GM19239 (cell line): Measurements from ENCODE around the gene MCF2L2.
"Not testable (repeated sequence)": the region's sequence is repeated elsewhere in the genome, so short reads cannot be mapped to it uniquely, and the experiment has no call there.

Source experiments
- DNase-seq: peaks from one replicate; pipeline ENCODE4 v3.0.0; 2011; ENCODE audit warnings: low spot score; ENCODE audit not compliant: insufficient read length
- FAIRE-seq: peaks from 2 replicates; lab custom pipeline; 2011; peaks lifted over from hg19 to GRCh38; lab: Jason Lieb, UNC

MCF2L2 gene

DNA sequence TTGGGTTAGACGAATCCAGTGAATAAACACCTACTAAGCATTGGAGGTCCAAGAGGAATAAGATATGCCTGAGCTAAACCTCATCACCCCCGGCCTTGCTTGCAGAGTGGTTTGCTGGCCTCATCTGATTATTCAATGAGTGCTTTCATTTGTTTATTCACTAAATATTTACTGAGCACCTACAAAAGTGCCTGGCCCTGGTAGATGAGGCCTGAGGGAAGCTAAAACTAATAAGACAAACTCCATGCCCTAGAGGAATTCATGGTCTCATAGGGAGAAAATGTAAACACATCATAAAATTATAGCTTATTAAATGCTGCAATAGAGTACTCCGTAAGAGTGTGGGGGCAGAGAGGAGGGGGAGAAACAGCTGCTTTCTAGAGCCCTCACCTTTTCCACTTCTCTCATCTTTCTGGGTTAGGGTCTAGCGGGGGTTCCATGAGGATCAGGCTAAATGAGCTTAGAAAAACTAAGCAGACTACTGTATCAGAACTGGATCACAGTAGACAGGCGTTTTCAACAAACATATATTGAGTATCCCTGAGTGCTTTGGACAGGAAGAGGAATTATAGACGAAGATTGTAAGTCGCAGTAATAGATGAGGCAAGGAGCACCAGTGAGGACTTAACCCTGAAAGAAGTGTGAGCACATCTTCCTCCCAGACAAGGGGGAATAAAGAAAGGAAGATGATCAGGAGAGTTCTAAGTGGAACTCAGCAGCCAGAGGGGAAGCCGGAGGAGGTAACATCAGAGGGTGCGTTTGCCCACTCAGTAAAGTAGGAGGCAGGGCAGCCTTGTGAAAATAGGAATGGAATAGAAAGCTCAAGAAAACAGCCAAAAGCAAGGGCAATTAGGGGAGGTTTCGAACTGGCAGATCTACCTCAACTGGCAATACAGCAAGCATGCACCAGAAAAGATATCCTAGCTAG is 234.4 kb downstream of the MCF2L2 start:
- DNase-seq (no peak), FAIRE-seq (no peak)

DNA sequence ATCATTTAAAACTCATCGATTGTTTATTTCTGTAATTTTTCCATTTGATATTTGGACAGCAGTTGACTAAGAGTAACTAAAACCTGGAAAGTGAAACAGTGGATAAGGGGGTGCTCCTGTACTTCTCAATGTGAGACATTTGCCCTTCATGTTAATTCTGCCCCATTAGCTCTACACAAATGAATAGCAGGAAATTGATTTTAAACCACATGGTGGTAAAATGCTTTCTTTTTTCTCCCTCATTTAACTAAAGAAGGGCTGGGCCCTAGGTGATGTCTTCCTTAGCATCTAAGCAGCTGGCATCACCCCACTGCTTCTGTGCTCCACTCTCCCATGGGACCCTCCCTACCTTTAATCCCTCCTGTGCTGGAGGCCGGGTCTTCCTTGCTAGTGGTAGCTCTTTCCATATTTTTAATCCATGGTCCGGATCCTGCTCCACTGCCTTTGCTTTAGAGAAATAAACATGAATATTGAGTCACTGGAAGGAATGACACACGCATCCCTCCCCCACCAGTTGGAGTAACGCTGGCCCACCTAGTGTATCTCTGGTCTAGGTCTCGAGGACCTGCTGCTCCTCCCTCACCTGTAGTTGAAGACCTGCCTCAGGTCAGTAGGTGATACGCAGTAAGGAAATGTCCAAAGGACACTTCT is 235.6 kb downstream of the MCF2L2 start:
- FAIRE-seq, result no peak
- DNase-seq, result no peak

DNA sequence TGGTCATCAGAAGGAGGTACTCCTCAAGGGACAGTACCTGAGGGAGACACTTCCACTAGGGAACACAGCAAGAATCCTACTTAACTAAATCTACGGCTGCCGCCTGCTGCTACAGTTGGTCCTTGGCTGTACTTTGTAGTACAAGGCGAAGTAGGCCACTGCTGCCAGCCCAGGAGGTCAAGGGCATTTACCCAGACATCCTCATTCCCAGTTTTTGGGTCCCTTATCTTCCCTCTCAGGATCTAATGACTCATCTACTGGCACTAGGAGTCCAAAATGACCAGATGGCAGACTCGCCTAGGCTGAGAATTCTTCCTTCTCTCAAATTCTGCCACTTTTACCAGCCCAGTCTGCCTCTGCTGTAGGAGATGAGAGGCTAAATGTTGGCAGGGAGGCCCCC is 238.8 kb downstream of the MCF2L2 start:
- no peak for DNase-seq
- FAIRE-seq, result no peak

DNA sequence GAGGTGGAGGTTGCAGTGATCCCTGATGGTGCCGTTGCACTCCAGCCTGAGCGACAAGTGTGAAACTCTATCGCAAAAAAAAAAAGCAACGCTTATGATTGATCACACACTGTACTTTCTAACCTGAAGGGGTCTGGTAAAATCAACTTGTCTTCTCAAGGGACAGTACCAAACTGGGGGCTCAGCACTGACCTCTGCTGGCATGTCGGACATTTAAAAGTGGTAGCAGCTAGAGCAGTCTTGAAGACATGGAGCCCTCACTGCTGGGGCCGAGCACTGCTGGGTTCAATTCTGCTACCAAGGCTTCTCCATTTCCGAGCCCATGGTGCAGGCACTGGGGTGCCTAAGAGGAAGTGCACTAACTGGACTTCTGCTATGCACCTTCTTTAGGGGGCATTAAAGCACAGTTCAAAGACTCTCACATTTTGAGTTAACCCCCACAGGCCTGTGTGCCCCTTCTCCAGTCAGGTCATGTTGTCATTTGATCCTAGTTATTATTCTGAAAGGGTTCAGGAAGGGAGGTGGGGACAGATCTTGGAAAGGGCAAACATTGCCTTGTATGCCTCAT is 239.4 kb downstream of the MCF2L2 start:
- DNase-seq (peak; percentile 31), FAIRE-seq (peak; percentile 57)

- no peak for DNase-seq
These were observed 242.7 kb downstream of the MCF2L2 start for GRCh38 chr3:183185696-183186095.

GRCh38 chr3:183182732-183183610 is 245.4 kb downstream of the MCF2L2 start:
- DNase-seq (no peak), FAIRE-seq (no peak)

More at GRCh38 chr3:183185696-183186095, 242.7 kb downstream of the MCF2L2 start:
- FAIRE-seq, result no peak

DNA sequence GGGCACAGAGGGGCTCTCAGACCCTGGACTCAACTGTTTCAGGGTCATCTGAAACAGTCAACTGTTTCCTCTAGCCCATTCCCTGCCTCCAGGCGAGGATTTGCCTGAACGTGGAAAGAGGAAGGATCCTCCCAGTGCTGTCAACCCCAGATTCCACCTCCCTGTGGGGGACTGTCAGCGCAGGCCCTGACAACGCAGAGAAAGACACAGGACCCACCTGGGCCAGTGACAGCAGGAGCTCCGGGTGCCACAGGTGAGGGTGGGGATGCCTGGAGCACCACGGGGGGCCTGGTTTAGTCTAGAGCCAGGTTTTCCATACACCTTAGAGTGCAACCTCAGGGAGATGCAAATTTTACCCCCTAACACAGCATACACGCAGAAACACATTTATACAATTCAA is 246.3 kb downstream of the MCF2L2 start:
- DNase-seq (no peak), FAIRE-seq (no peak)

DNA sequence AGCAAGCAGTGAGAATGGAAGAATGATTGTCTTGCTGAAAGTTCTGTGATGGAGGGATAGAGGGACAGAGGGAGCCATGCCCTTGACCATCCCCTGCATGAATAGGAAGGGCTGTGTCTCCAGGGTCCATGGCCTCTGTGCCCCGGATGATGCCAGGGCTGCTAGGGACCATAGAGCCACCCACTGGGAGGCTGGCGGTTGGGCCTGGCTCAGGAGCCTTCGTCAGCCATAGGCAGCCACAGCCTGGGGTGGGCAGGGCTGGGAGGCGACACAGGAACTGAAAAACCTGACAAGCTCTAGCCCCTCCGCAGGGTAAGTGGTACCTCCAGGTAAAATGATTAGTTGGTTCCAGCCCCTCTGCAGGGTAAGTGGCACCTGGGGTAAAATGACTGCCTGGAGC is 246.8 kb downstream of the MCF2L2 start:
- FAIRE-seq, result no peak

DNA sequence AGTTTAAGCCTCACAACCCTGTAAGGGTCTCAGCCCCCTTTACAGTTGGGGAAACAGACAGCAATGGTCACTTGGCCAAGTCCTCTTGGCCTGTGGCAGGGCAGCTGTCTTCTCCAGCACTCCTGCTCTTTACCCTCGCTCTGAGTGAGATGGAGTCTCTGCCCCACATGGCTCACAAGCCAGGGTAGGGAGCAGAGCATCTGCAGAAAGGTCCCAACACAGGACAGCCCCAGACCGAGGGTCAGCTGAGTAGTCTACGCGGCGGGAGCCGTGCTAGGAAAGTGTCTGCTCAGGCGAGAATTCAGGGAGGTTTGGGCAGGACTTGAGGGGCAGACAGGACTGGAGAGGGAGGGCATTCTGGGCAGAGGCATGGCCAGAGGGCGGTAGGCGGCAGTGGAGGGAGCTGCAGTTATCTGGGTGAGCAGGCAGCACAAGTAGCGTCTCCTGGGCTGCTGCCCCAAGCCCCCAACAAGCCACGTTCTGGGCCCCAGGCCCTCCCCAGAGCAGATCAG is 247.6 kb downstream of the MCF2L2 start:
- no peak for DNase-seq
- no peak for FAIRE-seq

More for the DNA sequence above, 246.8 kb downstream of the MCF2L2 start:
- DNase-seq, result no peak

GRCh38 chr3:183180110-183180783 is 248.2 kb downstream of the MCF2L2 start:
- DNase-seq, result no peak
- FAIRE-seq, result no peak

DNA sequence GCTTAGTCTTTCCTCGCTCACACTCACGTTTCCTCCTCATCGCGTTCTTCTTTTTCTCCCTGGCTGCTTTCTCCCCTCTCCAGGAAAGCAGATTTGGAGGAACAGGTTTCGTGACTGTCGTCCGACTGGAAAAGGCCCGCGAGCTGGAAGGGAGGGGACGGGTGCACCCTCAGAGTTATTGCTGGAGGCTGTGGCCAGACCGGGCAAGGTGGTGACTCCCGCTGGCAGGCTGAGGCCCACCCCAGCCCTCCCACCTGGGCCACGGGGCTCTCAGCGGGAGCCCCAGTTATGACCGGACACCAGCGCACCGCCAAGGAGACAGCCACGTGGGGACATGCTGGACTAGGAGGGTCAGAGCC is 248.9 kb downstream of the MCF2L2 start:
- FAIRE-seq, DNase-seq: not testable (repeated sequence)

DNA sequence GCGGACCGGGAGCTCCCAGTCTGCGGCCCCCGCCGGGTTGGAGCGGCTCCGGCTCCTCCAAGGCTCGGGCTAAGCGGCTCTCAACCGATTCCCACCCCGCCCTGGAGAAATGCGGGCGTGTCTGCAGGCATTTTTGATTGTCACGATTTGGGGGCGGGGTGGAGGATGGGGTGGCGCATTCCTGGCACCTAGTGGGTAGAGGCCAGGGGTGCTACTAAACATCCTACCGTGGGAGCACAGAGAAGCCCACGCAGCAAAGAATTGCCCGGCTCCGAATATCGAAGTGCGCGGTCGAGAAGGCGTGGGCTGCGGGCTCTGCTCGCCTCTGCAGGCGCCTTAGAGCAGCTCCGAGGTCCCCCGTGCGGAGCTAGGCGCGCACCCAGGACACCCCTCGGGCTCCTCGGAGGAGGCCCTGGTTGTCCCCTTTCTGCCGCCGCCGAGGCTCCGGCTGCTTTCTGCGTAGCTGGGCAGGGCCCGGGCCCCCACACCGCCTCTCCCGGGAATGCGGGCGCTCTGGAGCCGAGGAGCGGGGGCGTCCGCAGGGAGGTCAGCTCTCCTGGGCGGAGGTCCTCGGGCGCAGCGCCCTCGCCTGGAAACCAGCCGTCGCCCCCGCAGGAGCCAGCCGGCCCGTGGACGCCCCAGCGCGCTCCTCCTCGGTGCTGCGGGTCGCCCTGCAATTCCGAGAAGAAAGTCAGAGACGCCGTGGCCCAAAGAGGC is 249.4 kb downstream of the MCF2L2 start:
- DNase-seq (no peak), FAIRE-seq (no peak)

DNA sequence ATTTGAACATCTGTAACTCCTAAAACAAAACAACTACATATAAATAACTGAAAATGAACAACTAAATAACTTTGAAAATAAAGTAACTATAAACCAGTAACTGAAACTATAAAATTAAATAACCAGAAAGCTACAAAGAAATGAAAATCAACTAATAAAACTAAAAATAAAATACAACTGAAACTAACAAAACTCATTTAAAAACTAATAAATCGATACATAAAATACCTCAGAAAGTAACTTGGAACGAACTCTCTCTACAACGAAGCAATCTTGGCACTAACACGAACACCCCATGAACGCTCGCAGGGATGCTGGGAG is 249.9 kb downstream of the MCF2L2 start:
- FAIRE-seq, result no peak
- DNase-seq, result no peak

DNA sequence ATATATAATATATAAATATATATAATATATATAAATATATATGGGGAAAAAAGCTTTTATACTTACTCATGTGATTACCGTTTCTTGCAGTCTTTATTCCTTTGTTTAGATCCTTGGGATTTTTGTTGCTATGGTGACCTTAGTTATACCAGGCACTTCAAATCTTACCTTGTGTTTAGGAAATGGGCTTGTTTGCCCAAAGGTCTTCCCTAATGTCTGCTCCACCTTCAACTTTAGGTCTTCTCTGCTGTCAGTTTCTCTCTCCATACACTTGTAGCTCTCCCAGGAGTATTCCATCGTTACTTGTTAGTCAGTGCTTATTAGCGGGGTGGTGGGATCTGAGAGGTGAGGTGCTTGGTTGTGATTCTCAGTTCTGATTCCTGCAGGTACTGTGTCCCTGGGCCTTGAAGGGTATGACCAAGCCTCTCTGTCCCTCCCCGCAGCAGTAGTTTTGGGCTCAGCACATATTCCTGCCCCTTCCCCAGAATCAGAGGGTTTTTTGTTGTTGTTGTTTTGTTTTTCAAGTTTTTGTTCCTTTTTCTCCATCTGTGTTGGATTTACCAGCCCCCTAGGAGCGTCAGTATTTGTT is 256.3 kb downstream of the MCF2L2 start:
- DNase-seq (no peak), FAIRE-seq (peak; percentile 11)

- not testable (repeated sequence) for FAIRE-seq, DNase-seq
These were observed 260.4 kb downstream of the MCF2L2 start for GRCh38 chr3:183167975-183168374.

DNA sequence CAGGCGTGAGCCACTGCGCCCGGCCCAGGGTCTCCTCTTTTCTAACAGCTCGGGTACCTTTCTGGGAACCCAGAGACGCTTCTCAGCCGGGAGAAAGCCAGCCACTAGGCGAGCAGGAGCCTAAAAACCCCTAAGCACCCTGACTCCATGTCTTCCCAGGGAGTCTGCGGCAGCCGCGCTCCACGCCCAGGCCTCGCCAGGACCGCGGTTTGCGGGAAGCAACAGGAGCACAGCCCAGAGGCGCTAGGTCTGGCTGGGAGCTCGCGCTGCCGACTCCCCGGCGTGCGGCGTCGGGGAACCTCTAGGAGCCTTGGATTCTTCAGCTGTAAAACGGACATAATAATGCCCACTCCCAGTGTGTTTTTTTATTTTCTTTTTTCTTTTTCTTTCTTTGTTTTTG is 264.9 kb downstream of the MCF2L2 start:
- FAIRE-seq (no peak), DNase-seq (no peak)

- DNase-seq (peak; percentile 58), FAIRE-seq (peak; percentile 98)
These were observed 266.7 kb downstream of the MCF2L2 start for GRCh38 chr3:183161552-183162336.

GRCh38 chr3:183160616-183161015 is 267.8 kb downstream of the MCF2L2 start:
- DNase-seq, result no peak
- FAIRE-seq, result no peak
